Type B pancreatic cell (in vitro differentiated cells): ENCODE data around the gene TMEM109. TPM values are rescaled to one million over a fixed set of nuclear protein-coding genes. Genes with fewer than 3 reads are reported as not detected.
A peak's percentile ranks its signal among the peaks of the same experiment; 100 is the strongest.

Experiments used
- DNase-seq: peaks from one replicate; pipeline ENCODE4 v3.0.0; 2021; ENCODE audit warnings: mixed read lengths; ENCODE audit not compliant: unreplicated experiment; ENCODE audit errors: extremely low spot score
- H3K27ac Mint-ChIP-seq: 2 replicates; pipeline ENCODE4 v1.8.0; 2021; ENCODE audit warnings: mild to moderate bottlenecking, mixed read lengths
- H3K27me3 Mint-ChIP-seq: 2 replicates; pipeline ENCODE4 v1.8.0; 2021; ENCODE audit warnings: mixed read lengths
- H3K36me3 Mint-ChIP-seq: 2 replicates; pipeline ENCODE4 v1.8.0; 2021; ENCODE audit warnings: mixed read lengths
- H3K4me1 Mint-ChIP-seq: one replicate; pipeline ENCODE4 v1.8.0; 2021; ENCODE audit warnings: mixed read lengths; ENCODE audit not compliant: unreplicated experiment
- H3K4me3 Mint-ChIP-seq: 2 replicates; pipeline ENCODE4 v1.8.0; 2021; ENCODE audit warnings: mild to moderate bottlenecking, mixed read lengths
- H3K9me3 Mint-ChIP-seq: 2 replicates; pipeline ENCODE4 v1.8.0; 2021; ENCODE audit warnings: mixed read lengths
- total RNA-seq: library from RNA; stranded (reverse); gene quantifications from 2 replicates; pipeline ENCODE4 v1.2.1, GENCODE V29; 2021; ENCODE audit warnings: low replicate concordance
- TF ChIP-seq, protein P1 (sequence below): fragments of 200-600 bp; sonication (generic); conservative IDR thresholded peaks from 2 replicates; pipeline ENCODE4 v1.5.0; 2021; ENCODE audit warnings: antibody characterized with exemption, mild to moderate bottlenecking

The TMEM109 gene
- total RNA-seq, 1 donor from 2014 or later = 83.0 TPM

DNA sequence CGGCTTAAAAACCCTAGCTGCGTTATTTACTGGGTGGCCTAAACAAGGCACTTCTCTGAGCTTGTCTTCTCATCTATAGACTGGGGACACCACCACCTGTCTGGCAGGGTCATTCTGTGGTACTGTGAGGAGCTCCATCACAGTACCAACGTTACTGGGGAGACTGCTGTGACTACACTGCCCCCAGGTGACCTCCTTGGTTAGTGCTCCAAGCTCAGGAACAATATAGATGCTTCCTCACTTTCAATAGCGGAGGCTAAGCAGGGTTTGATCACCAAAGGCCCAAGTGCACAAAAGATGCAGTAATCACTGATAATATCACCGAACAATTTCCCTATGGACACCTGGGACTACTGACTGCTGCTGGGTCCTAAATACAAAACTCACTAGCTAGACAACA is 26.4 kb upstream of the TMEM109 start:
- Mint-ChIP-seq H3K9me3 (no peaks in the 10 kb centered on the region), H3K27ac (no peak overlapping the region), H3K27me3 (no peaks in the 10 kb centered on the region), H3K4me1 (peaks cover 11% of the 10 kb centered on the region), H3K4me3 (no peak overlapping the region), H3K36me3 (peaks cover 31% of the 10 kb centered on the region)
- no peak for DNase-seq
- TF ChIP-seq, protein P1, sequence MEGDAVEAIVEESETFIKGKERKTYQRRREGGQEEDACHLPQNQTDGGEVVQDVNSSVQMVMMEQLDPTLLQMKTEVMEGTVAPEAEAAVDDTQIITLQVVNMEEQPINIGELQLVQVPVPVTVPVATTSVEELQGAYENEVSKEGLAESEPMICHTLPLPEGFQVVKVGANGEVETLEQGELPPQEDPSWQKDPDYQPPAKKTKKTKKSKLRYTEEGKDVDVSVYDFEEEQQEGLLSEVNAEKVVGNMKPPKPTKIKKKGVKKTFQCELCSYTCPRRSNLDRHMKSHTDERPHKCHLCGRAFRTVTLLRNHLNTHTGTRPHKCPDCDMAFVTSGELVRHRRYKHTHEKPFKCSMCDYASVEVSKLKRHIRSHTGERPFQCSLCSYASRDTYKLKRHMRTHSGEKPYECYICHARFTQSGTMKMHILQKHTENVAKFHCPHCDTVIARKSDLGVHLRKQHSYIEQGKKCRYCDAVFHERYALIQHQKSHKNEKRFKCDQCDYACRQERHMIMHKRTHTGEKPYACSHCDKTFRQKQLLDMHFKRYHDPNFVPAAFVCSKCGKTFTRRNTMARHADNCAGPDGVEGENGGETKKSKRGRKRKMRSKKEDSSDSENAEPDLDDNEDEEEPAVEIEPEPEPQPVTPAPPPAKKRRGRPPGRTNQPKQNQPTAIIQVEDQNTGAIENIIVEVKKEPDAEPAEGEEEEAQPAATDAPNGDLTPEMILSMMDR = peak; percentile 62

DNA sequence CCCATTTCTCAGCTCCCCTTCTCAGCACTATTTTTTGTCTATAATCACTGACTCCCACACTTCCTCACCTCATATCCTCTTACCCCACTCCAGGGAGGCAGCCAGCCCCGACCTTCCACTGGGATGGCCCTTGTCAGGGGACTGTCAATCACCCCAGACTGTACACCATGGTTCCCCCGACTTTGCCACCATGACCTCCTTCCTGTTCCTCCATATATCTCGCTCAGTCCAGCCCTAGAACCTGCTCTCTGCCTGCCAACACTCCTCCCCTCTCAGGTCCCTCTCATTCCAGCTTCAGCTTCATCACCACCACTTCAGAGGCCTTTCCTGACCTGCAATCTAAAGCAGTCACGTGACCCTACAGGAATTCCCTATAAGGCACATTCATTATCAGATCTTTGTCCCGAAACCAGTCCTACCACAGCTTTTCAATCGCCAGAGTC is 24.1 kb upstream of the TMEM109 start:
- peak overlapping the region; percentile 2 for H3K27ac Mint-ChIP-seq
- H3K36me3 Mint-ChIP-seq = peaks cover 30% of the 10 kb centered on the region
- no peak for DNase-seq
- H3K27me3 Mint-ChIP-seq = no peaks in the 10 kb centered on the region
- H3K4me3 Mint-ChIP-seq = no peak overlapping the region
- peaks cover 11% of the 10 kb centered on the region for H3K4me1 Mint-ChIP-seq
- no peaks in the 10 kb centered on the region for H3K9me3 Mint-ChIP-seq
- TF ChIP-seq, protein P1 = no peak

- Mint-ChIP-seq H3K4me3 (no peak overlapping the region), H3K36me3 (peaks cover 25% of the 10 kb centered on the region), H3K4me1 (peaks cover 11% of the 10 kb centered on the region), H3K27me3 (no peaks in the 10 kb centered on the region), H3K27ac (no peak overlapping the region), H3K9me3 (no peaks in the 10 kb centered on the region)
- TF ChIP-seq, protein P1 = no peak
- no peak for DNase-seq
Observed at GRCh38 chr11:60890696-60891095, 23.3 kb upstream of the TMEM109 start.

DNA sequence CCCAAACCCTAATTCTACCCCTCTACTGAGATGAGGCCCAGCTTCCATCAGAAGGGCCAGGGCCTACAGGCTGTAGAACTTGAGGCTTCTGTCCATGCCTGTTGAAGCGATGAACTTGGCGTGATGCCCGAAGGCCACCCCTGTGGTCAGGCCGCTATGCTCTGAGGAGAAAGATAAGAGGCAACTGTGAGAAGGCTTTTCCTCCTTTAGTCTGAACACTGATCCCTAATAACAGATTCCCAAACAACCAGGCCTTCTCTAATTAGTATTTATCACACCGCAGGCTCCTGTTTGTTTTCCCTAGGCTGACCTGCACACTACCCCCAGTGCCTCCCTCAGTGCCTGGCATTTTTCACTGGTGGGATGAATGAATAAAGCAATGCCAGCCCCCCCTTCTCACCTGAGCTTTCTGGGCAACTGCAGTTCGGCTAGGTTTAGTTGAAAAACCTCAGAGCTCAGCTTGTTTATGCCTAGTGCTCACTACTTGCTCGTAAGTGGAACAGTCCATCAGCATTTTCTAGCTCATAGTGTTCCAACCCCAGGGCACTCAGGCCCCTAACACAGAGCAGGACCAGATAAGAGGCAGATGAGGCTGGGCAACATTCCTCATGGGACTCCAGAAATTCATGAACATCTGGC is 22.7 kb upstream of the TMEM109 start:
- peak overlapping the region; percentile 46 for H3K27ac Mint-ChIP-seq
- no peak overlapping the region for H3K4me3 Mint-ChIP-seq
- no peaks in the 10 kb centered on the region for H3K27me3 Mint-ChIP-seq
- DNase-seq = no peak
- H3K4me1 Mint-ChIP-seq = peaks cover 11% of the 10 kb centered on the region
- TF ChIP-seq, protein P1 = no peak
- peaks cover 27% of the 10 kb centered on the region for H3K36me3 Mint-ChIP-seq
- H3K9me3 Mint-ChIP-seq = no peaks in the 10 kb centered on the region

DNA sequence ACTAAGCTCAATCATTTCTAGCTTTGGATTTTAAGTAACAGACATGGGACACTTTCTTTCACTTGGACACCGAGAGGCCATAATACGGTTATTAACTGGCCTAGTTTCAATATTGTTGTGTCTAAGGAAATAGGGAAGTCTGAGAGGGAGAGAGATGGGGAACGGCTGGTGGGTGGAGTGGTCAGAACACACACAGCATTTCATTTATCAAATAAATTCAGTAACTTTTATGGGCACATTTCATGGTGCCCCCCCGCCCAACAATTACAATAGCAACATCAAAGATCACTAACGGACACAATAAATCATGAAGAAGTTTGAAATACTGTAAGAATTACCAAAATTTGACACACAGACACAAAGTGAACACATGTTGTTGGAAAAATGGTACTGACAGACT is 18.3 kb upstream of the TMEM109 start:
- H3K4me3 Mint-ChIP-seq = no peak overlapping the region
- DNase-seq = no peak
- H3K36me3 Mint-ChIP-seq = peaks cover 19% of the 10 kb centered on the region
- TF ChIP-seq, protein P1 = no peak
- no peaks in the 10 kb centered on the region for H3K27me3 Mint-ChIP-seq
- no peak overlapping the region for H3K27ac Mint-ChIP-seq
- no peaks in the 10 kb centered on the region for H3K4me1 Mint-ChIP-seq
- H3K9me3 Mint-ChIP-seq = no peaks in the 10 kb centered on the region
